GM12892 (cell line): ENCODE data around the gene IPO13.

Source experiments
- POLR2A ChIP-seq: IDR thresholded peaks from 2 replicates; pipeline ENCODE4 v1.6.1; 2011; ENCODE audit warnings: low read depth, low read length, control low read depth
- POLR2AphosphoS5 ChIP-seq: IDR thresholded peaks from 2 replicates; pipeline ENCODE4 v1.6.1; 2011; ENCODE audit warnings: low read depth, low read length, control low read depth

DNA sequence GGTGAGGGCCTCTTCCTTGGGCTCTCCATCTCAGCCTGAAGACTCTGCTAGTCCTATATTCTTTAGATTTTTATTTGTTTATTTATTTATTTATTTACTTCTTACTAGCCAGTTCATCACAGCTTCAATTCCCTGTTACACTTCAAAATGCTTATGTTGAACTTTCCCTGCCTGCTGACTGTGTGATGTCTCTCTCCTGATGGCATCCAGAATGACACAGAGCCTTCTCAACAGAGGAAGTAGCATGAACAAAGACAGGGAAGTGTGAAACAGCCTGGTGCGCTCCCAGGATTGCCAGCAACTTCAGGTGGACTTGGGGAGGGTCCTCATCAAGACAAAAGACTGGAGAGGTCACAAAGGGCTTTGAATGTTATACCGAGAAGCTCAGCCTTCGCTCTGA lies 4.3 kb upstream of the IPO13 start:
- TF ChIP-seq POLR2A (no peak), POLR2AphosphoS5 (no peak)
